OCI-LY1 (cell line): ENCODE measurements around the gene DMTF1.
A peak's percentile ranks its signal among the peaks of the same experiment; 100 is the strongest.

Source experiments
- H2AFZ ChIP-seq: fragments of 200-600 bp; sonication (generic), shearing (Covaris generic); 2 replicates; pipeline ENCODE4 v1.6.0; 2014; ENCODE audit warnings: antibody characterized with exemption, mild to moderate bottlenecking, low read length
- H3F3A ChIP-seq: fragments of 200-600 bp; sonication (generic), shearing (Covaris generic); 2 replicates; pipeline ENCODE4 v1.6.0; 2014; ENCODE audit warnings: mild to moderate bottlenecking, antibody characterized with exemption, low read length, moderate library complexity; ENCODE audit not compliant: insufficient read depth
- H3K27ac ChIP-seq: fragments of 200-600 bp; sonication (generic); 2 replicates; pipeline ENCODE4 v1.5.1; 2014; ENCODE audit warnings: low read length, mixed run types, mild to moderate bottlenecking, low read depth; ENCODE audit not compliant: poor library complexity, severe bottlenecking
- H3K27me3 ChIP-seq: fragments of 200-600 bp; sonication (generic); 2 replicates; pipeline ENCODE4 v1.6.0; 2014; ENCODE audit warnings: antibody characterized with exemption, mild to moderate bottlenecking, low read length, moderate library complexity; ENCODE audit not compliant: insufficient read depth
- H3K36me3 ChIP-seq: fragments of 200-600 bp; sonication (generic); 2 replicates; pipeline ENCODE4 v1.6.1; 2014; ENCODE audit warnings: mild to moderate bottlenecking, antibody characterized with exemption, low read length, moderate library complexity, mixed read lengths; ENCODE audit not compliant: insufficient read depth
- H3K4me1 ChIP-seq: fragments of 200-600 bp; sonication (generic); 2 replicates; pipeline ENCODE4 v1.5.1; 2014; ENCODE audit warnings: mild to moderate bottlenecking, low read length, moderate library complexity; ENCODE audit not compliant: insufficient read depth, severe bottlenecking
- H3K4me2 ChIP-seq: fragments of 200-600 bp; sonication (generic), shearing (Covaris generic); 2 replicates; pipeline ENCODE4 v1.6.1; 2014; ENCODE audit warnings: low read length
- H3K4me3 ChIP-seq: fragments of 200-600 bp; sonication (generic); 2 replicates; pipeline ENCODE4 v1.5.1; 2014; ENCODE audit warnings: low read length, low read depth, mild to moderate bottlenecking, mixed read lengths; ENCODE audit not compliant: poor library complexity, severe bottlenecking
- H3K79me2 ChIP-seq: fragments of 200-600 bp; shearing (Covaris generic); 2 replicates; pipeline ENCODE4 v1.6.1; 2016; ENCODE audit warnings: mixed run types, low read length, mixed read lengths; ENCODE audit not compliant: insufficient read depth
- H3K9ac ChIP-seq: fragments of 200-600 bp; sonication (generic), shearing (Covaris generic); 2 replicates; pipeline ENCODE4 v1.6.1; 2014; ENCODE audit warnings: mild to moderate bottlenecking, low read length, mixed read lengths
- H3K9me2 ChIP-seq: fragments of 200-600 bp; sonication (generic), shearing (Covaris generic); 2 replicates; pipeline ENCODE4 v1.6.1; 2014; ENCODE audit warnings: low read depth, mild to moderate bottlenecking, low read length, mixed read lengths
- H3K9me3 ChIP-seq: fragments of 200-600 bp; shearing (Covaris generic); 2 replicates; pipeline ENCODE4 v1.6.1; 2014; ENCODE audit warnings: low read length, mixed read lengths
- H4K20me1 ChIP-seq: fragments of 200-600 bp; sonication (generic), shearing (Covaris generic); 2 replicates; pipeline ENCODE4 v1.6.0; 2016; ENCODE audit warnings: mild to moderate bottlenecking, low read length; ENCODE audit not compliant: insufficient read depth
- EZH2 ChIP-seq: fragments of 200-600 bp; sonication (generic), shearing (Covaris generic); IDR thresholded peaks from 2 replicates; pipeline ENCODE4 v1.8.0; 2017; ENCODE audit warnings: borderline replicate concordance, mixed run types, mild to moderate bottlenecking, antibody characterized with exemption, low read length, moderate library complexity, mixed read lengths
- TF ChIP-seq, protein P1 (sequence below): fragments of 200-600 bp; sonication (generic), shearing (Covaris generic); IDR thresholded peaks from 2 replicates; pipeline ENCODE4 v1.5.1; 2017; ENCODE audit warnings: mild to moderate bottlenecking, antibody characterized with exemption, low read length, moderate library complexity, mixed read lengths

Gene DMTF1

DNA sequence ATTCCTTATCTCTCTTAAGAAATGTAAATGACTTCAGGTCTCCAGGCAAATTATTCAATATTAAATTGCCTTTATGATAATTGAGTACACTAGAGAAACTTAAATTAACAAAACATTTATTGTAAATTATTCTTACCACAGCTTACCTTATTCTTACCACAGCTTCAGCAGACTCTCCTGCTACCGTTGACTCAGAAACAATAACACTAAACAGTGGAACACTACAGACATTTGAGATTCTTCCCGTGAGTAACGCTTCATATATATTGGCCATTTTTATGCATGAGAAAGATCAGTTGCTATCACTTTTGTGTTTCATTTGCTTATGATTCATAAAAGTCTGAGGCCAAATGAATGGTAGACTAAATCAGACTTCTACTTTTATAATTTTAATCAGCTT lies 38.5 kb downstream of the DMTF1 start:
- H3K9ac ChIP-seq: no peak overlapping the region
- H2AFZ ChIP-seq: no peak overlapping the region
- no peaks in the 10 kb centered on the region; the same call in 1 of the 2 replicates for H3K79me2 ChIP-seq
- peak overlapping the region; percentile 20 for H3K27ac ChIP-seq
- H3K4me2 ChIP-seq: no peak overlapping the region
- H3K27me3 ChIP-seq: no peaks in the 10 kb centered on the region
- H3K9me3 ChIP-seq: no peaks in the 10 kb centered on the region
- H4K20me1 ChIP-seq: no peaks in the 10 kb centered on the region
- H3K4me3 ChIP-seq: no peak overlapping the region
- peaks cover 29% of the 10 kb centered on the region for H3F3A ChIP-seq
- no peaks in the 10 kb centered on the region for H3K9me2 ChIP-seq
- peaks cover 99% of the 10 kb centered on the region for H3K36me3 ChIP-seq
- no peak for TF ChIP-seq EZH2
- TF ChIP-seq, protein P1, sequence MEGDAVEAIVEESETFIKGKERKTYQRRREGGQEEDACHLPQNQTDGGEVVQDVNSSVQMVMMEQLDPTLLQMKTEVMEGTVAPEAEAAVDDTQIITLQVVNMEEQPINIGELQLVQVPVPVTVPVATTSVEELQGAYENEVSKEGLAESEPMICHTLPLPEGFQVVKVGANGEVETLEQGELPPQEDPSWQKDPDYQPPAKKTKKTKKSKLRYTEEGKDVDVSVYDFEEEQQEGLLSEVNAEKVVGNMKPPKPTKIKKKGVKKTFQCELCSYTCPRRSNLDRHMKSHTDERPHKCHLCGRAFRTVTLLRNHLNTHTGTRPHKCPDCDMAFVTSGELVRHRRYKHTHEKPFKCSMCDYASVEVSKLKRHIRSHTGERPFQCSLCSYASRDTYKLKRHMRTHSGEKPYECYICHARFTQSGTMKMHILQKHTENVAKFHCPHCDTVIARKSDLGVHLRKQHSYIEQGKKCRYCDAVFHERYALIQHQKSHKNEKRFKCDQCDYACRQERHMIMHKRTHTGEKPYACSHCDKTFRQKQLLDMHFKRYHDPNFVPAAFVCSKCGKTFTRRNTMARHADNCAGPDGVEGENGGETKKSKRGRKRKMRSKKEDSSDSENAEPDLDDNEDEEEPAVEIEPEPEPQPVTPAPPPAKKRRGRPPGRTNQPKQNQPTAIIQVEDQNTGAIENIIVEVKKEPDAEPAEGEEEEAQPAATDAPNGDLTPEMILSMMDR: no peak
- H3K4me1 ChIP-seq: no peaks in the 10 kb centered on the region

- H3K79me2 ChIP-seq: peaks cover 12% of the 10 kb centered on the region
- no peak overlapping the region for H2AFZ ChIP-seq
- no peaks in the 10 kb centered on the region for H3K9me2 ChIP-seq
- no peak overlapping the region for H3K9ac ChIP-seq
- H3F3A ChIP-seq: peaks cover 39% of the 10 kb centered on the region
- H3K4me1 ChIP-seq: no peaks in the 10 kb centered on the region
- peak overlapping the region; percentile 35 for H3K27ac ChIP-seq
- TF ChIP-seq, protein P1: no peak
- TF ChIP-seq EZH2: no peak
- H3K36me3 ChIP-seq: peaks cover 99% of the 10 kb centered on the region
- H3K4me3 ChIP-seq: no peak overlapping the region
- H3K4me2 ChIP-seq: no peak overlapping the region
- no peaks in the 10 kb centered on the region for H3K9me3 ChIP-seq
- H4K20me1 ChIP-seq: no peaks in the 10 kb centered on the region
- H3K27me3 ChIP-seq: no peaks in the 10 kb centered on the region
Measured at GRCh38 chr7:87192784-87193487, 40.7 kb downstream of the DMTF1 start.

DNA sequence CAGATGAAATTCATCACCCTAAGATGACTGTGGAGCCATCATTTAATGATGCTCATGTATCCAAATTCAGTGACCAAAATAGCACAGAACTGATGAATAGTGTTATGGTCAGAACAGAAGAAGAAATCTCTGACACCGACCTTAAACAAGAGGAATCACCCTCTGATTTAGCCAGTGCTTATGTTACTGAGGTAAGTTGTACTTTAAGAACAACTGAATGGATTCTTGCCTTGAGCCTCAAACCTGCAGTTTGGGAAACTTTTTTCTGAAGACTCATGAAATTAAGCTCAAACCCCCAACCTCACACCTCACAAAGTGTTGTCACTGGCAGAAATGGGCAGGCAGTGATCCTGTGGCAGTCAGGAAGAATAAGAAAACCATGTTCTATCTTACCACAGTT lies 41.7 kb downstream of the DMTF1 start:
- Histone ChIP-seq H3K27ac (no peak overlapping the region), H3K4me1 (no peaks in the 10 kb centered on the region), H3K9me3 (no peaks in the 10 kb centered on the region), H3F3A (peaks cover 39% of the 10 kb centered on the region), H3K9me2 (no peaks in the 10 kb centered on the region), H3K36me3 (peaks cover 99% of the 10 kb centered on the region), H4K20me1 (no peaks in the 10 kb centered on the region), H3K4me2 (no peak overlapping the region), H3K27me3 (no peaks in the 10 kb centered on the region), H2AFZ (no peak overlapping the region), H3K9ac (no peak overlapping the region), H3K79me2 (peaks cover 22% of the 10 kb centered on the region), H3K4me3 (no peak overlapping the region)
- TF ChIP-seq EZH2: no peak

DNA sequence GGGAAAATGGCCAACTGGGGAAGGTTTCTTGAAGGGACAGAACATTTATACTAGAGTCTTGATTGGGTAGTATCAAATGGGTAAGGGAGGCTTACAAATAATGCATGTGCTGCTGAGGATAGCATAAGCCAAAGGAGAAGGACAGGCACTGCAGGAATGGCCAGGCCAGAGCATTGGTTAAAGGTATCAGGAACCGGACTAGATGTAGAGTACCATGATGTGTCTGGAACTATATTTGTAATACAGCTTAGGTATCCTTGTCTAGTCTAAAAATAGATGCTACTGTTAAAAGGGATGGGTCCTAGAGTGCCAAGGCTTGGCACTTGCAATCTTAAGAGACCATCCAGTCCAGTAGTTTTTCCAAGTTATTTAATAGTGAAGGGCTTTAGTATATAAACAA lies 47.0 kb downstream of the DMTF1 start:
- Histone ChIP-seq H3K4me2 (no peak overlapping the region), H3K9me2 (no peaks in the 10 kb centered on the region), H3K36me3 (peaks cover 100% of the 10 kb centered on the region), H3K27me3 (no peaks in the 10 kb centered on the region), H2AFZ (no peak overlapping the region), H3K9ac (no peak overlapping the region), H3K27ac (no peak overlapping the region), H3K79me2 (peaks cover 74% of the 10 kb centered on the region), H3K4me3 (no peak overlapping the region), H4K20me1 (0 out of 2 replicates have a peak, but pooled peaks cover 2% of the 10 kb centered on the region), H3K4me1 (no peaks in the 10 kb centered on the region), H3K9me3 (peaks cover 5% of the 10 kb centered on the region; the same call in 1 of the 2 replicates), H3F3A (peaks cover 26% of the 10 kb centered on the region)
- TF ChIP-seq, protein P1: no peak
- TF ChIP-seq EZH2: no peak
